HG03575 (cell line): ENCODE results near the gene HSPB2.

Experiments used
- ATAC-seq: cut with Tn5 transposase; IDR thresholded peaks from one replicate; pipeline ENCODE4 v1.9.1; 2021; ENCODE audit not compliant: unreplicated experiment, insufficient number of reproducible peaks, low FRiP score; ENCODE audit errors: extremely low read depth

The HSPB2 gene

DNA sequence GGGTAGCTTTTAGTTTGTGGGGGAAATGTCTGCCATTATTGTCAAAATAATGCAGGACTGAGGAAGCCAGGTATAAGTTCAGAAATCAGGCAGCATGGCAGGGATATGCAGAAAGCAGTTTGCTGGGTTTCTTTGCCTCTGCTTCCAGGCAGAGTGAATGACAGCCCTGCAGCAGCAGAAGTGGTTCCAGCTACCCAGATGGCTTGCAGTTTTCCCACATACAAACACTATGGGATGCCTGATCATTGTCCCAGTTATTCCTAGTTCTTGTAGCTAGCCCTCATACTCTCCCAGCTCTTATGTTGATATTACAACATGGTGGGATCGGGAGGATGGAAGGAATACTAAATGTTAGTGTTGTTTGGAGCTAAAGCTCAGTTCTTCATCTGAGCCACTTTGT lies 21.8 kb downstream of the HSPB2 start:
- ATAC-seq, result no peak

DNA sequence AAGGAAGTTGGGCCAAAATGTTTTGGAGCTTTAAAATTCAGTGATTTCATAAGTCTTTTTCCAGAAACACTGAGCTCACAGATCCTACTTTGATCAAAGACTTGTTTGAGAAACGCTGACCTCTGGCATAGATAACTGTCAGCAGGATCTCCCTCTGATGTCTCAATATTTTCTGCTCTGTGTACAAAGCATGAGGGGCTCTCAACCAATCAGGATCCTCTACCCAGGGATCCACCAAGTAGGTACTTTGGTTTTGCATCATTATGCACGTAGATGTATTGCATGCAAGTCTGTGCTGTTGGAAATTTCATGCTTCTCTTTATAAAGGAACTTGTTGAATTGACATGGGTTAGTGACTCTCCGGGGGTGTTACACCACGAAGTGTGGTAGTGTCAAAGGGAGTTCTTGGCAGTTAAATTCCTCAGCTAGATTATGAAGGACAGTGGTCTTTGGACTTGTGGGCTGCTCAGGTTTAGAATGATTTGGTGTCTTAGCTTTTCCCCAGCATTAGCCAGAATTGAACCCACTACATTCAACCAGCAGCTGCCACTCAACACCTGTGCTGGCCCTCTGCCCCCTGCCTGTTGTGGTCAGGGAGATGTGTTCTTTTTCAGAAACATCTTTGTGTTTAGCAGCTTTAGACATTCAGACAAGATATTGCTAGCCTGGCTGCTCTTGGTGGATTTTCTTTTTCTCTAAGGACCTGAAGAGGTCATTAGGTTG lies 22.9 kb downstream of the HSPB2 start:
- no peak for ATAC-seq

DNA sequence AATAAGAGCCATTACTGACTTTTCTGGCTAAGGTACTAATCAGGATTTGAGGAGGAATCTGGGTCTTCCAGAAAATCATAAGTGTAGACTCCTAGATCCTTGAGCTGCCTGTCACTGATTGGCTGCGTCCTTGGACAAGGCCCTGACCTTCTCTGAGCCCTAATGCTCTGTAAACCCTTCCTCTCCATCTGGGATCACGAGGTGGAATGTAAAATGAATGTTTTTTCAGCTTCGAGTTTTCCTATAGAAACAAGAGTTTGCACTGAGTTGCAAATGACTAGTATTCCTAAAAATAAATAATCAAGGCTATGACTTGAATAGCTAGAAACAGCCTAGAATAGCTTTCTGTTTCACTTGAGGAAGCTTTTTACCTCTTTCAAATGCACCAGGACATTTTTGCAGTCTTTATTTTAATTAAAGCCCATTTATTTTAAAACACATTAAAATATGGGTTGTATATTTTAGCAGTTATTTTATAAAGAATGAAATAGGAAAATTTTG lies 23.6 kb downstream of the HSPB2 start:
- no peak for ATAC-seq

DNA sequence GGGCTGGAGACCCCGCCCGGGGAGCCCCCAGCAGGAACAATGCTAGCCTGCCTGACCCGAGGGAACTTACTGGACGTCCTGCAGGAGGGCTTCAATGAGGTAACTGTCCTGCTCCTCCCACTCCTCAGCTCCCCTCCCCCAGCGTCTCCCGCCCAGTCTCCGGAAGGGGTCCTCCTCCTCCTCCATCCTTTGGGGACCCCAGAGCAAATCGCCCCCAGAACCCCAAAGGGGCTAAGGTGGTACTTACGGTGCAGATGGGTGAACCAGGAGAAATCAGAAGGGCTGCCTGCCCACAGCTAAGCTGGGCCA lies 24.9 kb downstream of the HSPB2 start:
- no peak for ATAC-seq

DNA sequence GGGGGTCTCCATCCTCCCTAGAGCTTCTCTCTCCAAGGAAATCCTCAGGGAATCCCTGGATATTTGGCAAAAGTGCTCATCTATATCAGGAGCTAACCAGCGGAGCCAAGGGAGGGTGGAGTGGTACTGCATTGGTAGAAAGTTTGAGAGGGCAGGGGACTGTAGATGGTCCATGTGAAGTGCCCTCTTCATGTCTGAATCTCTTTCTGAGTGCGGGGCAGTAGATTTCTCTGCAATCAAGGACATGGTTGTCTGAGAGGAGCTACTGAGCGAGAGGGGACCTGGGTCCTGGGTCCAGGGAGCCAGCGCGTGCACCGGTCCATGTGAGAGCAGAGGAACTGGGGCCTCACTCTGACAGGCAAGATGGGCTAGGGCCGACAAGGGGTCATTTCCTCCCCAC lies 25.3 kb downstream of the HSPB2 start:
- ATAC-seq, result no peak

DNA sequence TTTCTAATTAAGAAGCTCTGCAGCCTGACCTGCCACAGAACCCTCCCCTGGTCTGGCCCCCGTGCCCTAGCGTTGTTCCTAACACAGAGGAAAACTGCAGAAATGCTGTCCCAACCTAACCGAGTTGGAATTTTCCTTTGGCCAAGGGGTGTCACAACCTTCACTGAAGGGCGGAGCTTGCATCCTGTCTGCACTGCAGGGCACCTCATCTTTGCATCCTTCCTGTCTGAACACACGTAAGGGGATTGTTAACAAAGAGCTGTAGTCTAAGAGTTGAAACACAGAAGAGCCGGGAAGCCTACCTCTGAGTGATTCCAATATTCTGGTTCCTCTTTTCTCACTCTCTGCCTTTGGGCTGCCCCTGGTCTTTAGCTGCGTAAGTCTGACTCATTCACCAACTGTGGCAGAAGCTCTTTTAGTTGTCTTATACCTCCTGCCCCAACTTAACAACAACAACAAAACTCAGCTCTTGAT lies 26.2 kb downstream of the HSPB2 start:
- ATAC-seq, result peak; percentile 77

DNA sequence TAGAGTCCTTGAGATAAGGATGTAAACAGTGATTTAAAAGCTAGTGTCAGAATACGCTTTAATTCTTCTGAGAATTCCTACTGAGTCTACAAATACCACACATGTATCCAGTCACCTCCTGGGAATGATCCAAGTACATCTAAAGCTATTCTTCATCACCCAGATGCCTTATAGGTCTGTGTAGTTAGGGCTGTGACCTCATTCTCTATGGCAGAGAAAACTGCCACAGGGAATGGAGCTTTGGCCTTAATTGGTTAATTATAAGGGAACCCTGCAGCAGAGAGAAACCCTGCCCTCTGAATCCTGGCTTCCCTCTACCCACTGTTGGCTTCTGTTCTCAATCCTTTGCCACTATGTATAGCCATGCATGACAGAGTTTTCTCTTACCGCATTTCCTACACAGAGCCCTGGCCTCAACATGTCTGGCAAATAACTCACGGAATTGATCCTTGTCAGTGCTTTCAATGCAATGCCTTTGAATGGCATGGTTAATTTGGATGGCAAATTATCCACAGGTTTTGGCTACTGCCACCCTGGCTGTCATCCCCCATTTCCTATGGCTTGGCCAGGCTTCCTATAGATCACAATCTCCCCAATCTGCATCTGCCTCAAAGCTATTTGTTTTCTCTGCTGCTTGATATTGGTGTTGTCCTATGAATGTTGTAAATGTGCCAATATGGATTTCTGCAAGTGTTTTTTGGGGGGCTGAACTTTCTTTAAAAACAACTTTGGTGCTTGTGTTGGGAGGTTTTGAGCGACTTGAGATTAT lies 27.5 kb downstream of the HSPB2 start:
- no peak for ATAC-seq

DNA sequence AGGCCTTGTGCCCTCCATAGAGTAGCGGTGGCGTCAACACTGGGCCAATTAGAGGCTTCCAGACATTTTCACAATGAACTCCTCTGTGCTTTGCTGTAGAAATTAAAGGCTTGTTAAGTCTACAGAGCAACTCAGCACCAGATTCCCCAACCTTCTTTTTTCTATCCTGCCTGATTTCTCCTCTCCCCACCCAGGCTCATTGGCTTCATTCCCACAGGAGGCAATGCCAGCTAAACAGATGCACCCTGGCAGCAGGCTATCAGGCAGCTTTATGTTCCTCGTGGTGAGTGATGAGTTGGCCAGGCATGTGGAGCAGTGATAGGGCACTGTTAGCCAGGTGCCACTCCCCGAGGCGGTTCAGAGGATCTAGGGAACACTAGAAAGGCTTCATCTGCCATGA lies 29.4 kb downstream of the HSPB2 start:
- no peak for ATAC-seq

DNA sequence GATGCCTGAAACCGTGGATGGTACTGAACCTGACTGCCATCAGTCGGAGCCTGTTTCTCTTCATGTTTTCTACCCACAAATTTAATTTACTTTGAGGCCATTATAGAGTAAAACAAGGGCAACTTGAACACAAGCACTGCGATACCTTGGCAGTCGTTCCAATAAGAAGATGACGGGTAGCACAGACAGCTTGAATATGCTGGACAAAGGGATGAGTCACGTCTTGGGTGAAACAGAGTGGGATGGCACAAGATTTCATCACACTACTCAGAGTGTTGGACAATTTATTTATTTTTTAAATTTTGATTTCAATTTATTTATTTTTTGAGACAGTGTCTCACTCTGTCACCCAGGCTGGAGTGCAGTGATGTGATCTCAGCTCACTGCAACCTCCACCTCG lies 30.3 kb downstream of the HSPB2 start:
- ATAC-seq, result no peak

DNA sequence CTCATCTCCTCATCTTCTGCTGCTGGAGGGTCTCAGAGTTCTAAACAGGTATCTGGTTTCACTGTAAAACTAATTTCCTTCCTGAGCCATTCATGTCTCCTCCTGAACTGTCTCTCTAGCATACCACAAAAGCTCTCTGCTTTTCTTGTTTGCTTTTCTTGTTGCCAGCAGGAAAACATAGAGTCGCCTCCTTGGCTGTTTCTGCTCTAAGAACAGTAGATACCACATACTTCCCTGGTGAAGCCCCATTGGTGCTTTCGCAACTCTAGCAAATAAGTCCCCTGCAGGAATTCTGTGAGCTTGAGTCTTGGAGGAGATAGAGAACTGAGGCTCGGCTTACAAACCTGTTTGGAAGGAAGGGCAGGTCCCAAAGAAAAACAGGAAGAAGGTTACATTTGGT lies 31.6 kb downstream of the HSPB2 start:
- ATAC-seq, result no peak

DNA sequence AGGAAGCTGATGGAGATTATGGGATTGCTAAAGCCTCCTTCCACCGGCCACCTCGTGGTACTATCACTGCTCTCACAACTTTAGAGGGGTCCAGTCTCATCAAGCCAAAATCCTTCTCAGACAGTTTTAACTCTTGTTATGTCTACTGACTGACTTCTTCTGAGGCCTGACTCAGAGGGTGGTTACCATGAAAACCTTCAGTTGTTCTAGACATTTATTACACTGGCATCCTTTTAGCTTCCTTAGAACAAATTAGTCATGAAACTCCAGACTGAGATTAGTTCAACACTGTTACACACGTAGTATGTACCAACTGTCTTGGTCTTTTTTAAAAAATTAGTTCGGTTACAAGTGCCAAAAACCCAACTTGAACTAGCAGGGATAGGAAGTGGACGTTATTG lies 32.1 kb downstream of the HSPB2 start:
- no peak for ATAC-seq

DNA sequence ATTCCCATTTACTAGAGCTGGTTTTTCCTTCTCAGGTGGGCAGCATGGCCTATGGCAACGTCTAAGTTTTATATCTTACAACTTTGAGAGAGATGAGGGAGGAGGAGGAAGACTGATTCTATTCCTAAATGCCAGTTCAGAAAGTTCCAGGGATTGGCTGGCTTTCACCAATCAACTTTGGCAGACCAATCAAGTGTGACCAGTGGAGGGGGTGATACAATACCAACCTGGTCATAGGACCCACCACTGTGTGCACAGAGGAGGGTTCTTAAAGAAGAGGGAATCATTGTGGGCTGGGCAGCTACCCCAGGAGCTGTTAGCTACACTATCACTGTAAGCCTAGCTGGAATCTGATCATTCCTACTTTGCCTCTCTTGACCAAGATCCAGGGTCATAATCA lies 32.7 kb downstream of the HSPB2 start:
- no peak for ATAC-seq

DNA sequence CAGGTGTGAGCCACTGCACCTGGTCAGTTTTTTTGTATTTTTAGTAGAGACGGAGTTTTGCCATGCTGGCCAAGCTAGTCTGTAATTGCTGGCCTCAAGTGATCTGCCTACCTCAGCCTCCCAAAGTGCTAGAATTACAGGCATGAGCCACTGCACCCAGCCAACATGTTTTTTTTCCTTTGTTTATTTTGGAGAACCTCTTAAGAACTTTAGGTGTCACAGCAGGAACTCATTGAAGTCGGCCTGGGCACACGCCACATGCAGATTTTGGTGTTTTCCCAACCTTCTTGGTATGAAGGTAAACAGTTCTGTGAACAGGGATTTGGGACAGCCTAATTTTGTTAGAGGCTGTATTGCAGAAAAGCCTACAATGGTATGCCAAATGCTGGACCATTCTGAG lies 34.0 kb downstream of the HSPB2 start:
- no peak for ATAC-seq

DNA sequence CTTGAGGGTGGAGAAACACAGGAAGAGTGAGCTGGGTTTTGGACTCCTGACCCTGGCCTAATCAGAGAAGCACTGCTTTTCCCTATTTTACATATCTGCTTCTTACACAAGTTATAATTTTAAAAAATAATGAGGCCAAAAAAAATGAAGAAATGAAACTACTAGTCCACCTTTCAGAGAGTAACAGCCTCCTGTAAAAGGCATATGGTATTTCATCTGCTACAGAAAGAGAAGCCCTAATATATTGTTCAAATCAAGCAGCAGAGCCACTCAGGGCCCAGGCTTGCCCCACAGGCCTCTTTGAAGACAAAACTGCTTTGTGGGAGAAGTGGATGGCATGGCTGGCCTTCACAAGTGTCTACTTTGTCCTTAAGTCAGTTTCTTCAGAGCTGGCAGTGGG lies 34.6 kb downstream of the HSPB2 start:
- no peak for ATAC-seq

DNA sequence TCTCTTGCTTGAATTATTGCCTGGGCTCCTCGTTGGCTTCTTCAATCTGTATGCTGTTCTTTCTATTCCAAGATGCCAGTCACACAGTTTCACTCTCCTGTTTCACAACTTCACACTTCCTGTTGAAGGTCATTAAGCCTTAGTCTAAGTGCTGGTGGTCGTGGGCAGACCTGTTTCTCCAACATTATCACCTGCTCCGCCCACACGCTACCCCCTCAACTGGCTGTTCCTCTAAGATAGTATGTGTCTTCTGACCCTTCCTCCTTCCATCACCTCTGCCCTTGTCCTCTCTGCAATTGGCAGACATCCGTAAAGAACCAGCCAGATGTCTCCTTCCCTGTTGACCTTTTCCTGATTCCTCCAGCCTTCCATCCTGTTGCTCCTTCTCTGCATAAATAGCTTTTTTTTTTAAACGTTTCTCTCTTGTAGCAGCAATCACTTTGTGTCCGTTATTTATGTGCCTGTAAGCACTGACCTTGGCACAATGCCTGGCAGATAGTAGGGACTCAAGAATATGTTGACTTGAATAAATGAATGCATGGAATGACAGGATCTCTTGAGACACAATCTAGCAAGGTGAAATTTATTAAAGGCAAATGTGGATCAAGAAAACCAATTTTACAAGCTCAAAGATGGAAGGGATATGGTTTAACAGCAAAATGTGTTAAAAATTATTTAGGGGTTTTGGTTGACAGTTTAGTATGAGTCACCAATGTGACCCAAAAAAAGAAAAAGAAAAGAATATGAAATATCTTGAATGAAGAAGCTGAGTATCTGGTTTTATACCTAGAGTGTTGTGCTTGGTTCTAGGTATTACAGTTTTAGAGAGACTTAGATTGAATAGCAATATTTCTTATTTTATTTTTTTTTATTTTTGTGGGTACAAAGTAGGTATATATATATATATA lies 37.2 kb downstream of the HSPB2 start:
- no peak for ATAC-seq

DNA sequence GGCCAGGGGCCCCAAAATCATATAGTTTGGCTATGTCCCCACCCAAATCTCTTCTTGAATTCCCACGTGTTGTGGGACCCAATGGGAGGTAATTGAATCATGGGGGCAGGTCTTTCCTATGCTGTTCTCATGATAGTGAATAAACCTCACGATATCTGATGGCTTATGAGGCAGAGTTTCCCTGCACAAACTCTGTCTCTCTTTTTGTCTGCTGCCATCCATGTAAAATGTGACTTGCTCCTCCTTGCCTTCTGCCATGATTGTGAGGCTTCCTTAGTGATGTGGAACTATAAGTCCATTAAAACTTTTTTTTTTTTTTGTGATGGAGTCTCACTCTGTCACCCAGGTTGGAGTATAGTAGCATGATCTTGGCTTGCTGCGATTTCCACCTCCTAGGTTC lies 39.0 kb downstream of the HSPB2 start:
- no peak for ATAC-seq

DNA sequence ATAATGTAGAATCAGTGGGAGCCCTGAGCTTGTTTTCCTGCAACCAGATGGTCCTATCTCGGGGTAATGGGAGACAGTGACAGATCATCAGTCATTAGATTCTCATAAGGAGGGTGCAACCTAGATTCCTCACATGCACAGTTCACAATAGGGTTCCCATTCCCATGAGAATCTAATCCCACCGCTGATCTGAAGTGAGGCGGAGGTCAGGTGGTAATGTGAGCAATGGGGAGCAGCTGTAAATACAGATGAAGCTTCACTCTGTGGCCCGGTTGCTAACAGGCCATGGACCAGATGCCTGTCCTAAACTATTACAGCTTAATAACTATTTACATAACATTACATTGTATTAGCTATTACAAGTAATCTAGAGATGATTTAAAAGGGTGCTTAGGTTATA lies 41.6 kb downstream of the HSPB2 start:
- no peak for ATAC-seq

DNA sequence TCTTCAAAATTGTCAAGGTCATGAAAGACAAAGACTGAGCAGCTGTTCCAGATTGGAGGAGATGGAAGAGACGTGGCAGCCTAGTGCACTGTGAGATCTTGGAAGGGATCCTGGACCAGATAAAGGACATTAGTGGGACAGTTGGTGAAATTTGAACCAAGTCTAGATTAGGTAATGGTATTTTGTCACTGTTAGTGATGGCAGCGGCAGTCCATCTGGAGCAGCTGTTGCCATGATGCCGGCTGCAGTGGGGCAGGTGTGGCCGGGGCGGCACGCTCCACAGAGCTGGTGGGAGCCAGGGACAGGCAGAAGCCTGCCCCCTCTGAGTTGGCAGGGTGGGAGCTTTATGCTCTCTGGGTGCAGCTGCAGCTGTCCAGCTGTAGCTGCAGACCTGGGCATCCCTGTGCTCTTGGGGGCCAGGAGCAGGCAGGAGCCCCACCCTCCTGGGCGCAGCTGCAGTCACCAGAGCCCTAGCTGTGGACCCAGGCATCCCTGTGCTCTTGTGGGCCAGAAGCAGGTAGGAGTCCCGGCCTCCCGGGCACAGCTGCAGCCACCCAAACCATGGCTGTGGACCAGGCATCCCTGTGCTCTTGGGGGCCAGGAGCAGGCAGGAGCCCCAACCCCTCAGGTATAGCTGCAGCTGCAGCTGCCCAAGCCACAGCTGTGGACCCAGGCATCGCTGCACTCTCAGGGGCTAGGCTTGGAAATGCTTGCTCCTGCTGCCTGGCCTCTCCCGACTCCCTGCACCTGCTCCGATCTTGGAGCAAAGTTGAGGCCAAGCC lies 45.3 kb downstream of the HSPB2 start:
- ATAC-seq, result no peak

DNA sequence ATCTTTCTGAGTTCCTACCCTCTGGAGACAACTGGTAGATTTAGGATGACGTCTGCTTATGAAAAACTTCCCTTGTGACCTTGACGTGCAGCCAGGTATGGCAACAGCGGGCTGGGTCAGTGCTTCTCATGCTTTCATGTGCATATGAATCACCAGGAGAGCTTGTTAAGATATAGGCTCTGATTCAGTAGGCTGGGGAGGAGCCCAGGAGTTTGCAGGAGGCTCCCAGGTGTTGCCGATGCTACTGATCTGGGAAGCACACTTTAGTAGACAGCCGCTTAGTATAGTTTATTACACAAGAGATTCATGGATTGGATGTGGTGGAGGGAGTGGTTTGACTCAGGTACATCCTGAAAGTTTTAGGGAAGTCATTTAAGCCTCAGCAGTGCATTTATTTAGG lies 48.4 kb downstream of the HSPB2 start:
- no peak for ATAC-seq
